GM11168 (cell line): ENCODE results near the gene SOX6.
"Not testable (repeated sequence)": the region's sequence is repeated elsewhere in the genome, so short reads cannot be mapped to it uniquely, and the experiment has no call there.

Experiments used
- in situ Hi-C: fragments of 300-500 bp; cut with MboI; formaldehyde crosslinking; loops from one replicate; pipeline ENCODE4 v1.12.0; 2022; ENCODE audit warnings: low sequenced_read_pairs; ENCODE audit not compliant: unreplicated experiment

Gene SOX6

GRCh38 chr11:16356057-16356760 lies at the start of gene SOX6:
TSS of gene SOX6 (minus strand) at chr11:16356546. CDS start at chr11:16341248, 15,298 bp downstream.
- in situ Hi-C loops, result no loop called here

DNA sequence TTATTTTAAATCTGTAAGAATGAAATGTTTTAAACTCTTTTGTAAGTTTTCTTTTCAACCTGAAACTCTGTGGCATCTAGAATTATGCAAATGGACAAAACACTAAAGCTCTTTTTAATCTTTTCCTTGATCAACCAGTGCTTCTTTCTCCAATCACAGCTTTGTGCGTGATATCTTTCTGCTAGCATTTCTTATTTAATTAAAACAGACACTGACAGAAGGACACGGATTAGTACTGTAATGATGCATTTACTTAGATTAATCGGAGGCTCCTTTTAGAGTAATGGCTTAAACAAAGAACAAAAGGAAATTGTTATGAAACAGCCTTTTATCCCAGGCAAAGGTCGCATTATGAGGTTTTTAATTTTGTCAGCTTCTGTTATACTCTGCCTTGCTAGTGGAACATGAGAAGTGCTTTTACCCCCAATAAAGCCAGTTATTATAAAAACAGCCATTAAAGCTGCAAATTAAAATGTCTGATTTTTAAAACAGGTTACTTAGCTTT lies 48.5 kb upstream of the SOX6 start:
- in situ Hi-C loops, result no loop called here

DNA sequence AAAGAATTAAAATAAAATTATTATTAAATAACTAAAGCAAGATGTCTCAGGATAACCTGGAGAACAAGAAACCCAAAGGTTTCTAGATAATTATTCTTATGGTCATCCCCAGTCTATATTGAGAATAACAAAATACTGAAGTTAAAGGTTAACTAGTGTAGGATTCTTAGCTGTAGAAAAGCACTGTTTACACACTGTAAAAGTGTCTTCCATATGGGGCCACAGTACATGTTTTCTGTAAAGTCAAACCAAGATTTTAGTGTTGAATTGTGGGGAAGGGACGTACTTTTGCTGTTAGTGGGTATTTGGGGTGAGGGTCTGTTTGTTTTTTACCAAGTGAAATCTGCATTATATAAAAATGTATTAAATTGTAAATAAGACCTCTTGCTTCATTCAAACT lies 47.5 kb upstream of the SOX6 start:
- in situ Hi-C loops, result no loop called here

DNA sequence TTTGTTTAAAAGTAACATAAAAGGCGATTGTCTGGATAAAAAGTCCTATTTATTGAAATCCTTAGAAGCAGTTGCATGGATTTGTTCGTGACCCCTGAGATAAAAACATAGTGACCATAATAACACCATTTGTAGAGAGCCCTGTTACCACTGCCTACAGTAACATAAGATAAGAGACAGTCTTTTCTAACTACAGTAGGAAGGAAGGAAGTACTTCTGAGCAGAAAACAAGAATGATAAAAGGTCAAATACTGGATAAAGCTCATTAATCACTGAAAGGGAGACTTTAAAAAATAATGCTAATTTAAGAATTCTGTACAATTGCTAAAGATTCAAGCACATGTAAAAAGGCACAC lies 47.1 kb upstream of the SOX6 start:
- in situ Hi-C loops, result no loop called here

GRCh38 chr11:16402654-16403447 lies 46.5 kb upstream of the SOX6 start:
- in situ Hi-C loops, result no loop called here

DNA sequence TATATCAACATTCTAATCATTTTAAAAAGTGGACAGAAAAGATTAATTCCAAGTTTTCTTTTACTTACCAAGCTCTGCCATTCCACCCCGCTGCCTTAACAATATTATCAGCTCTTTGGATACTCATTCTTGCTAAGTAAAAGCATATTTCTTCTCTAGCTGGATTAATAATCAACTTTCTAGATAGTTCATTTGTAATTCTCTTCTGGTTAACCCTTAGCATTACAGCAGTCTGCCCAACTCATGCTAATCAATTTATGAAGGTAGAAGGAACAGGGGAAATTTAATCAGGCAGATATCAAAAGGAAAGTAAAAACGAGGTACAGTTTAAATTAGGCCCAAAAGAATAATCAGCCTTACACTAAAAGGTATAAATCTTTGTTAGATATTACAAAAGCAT lies 41.0 kb upstream of the SOX6 start:
- in situ Hi-C loops, result no loop called here

GRCh38 chr11:16395601-16396000 lies 39.3 kb upstream of the SOX6 start:
- in situ Hi-C loops, result no loop called here

DNA sequence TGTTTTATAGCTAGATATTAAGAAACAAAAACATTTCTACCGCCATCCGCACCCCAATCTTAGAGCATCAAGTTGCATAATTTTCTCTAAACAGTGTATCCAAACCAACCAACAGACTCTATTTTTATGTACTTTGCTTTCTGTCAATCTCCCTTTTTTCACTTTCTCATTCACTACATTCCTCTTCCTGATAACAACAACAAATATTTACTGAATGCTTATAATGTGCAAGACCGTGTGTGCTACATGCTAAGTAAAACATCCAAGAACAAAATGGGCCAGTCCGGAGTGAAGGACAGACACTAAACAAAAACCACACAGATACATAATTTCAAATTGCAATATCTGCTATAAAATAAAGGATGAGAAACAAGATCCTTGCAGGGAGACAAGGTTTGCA lies 38.6 kb upstream of the SOX6 start:
- in situ Hi-C loops, result no loop called here

DNA sequence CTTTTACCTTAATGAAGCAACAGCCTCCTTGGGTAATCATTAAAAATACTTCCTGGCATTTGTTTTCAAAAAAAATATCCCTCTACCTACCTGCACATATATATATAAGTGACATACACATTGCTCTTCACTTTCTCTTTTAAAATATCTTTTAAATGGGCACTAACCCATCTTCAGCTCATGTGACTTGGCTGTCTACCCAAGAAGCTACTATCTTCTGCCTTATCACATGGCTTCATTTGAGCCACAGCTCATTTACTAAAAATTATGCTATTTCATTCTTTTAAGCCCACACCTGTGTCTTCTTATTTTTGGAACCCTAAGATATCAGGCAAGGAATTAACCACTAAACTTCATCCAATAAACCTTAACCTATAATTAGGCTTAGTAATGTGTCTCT lies 37.0 kb upstream of the SOX6 start:
- in situ Hi-C loops, result no loop called here

DNA sequence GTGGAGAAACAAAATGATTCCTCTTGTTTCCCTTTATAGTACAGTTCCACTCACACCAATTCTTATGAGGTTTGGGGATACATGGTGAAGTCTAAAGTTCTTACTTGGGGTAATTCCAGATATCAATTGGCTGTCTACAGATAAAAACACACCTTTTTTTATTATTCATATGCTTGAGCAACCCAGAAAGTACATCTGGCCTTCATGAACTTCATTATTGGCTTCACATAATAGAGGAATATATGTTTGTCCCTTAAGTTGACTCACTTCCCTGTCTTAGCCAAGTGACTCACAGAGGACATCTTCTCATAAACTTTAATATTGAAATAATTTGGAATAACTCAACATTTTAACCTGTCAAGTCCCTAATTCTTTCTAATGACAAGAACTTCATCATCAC lies 36.3 kb upstream of the SOX6 start:
- in situ Hi-C loops, result no loop called here

GRCh38 chr11:16390826-16391225 lies 34.5 kb upstream of the SOX6 start:
- in situ Hi-C loops, result not testable (repeated sequence)

GRCh38 chr11:16385099-16385498 lies 28.8 kb upstream of the SOX6 start:
- in situ Hi-C loops, result no loop called here

GRCh38 chr11:16382638-16383380 lies 26.5 kb upstream of the SOX6 start:
- in situ Hi-C loops, result no loop called here

DNA sequence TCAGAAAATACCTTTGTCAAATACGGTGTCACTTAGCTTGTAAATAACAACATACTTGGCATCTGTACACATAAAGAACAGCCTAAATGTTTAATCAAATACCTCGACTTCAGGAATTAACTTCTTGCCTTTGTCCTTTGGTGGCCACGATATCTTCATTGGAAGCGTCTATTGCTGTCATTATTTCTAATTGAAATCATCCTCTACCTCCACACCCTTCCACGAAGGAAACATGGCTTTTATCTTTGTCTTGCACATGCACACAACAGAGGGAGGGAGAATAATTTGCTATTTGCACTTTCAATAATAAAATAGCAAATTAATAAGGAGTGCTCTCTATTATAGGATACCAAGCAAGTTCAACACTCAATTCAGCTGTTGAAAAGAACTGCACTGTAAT lies 25.8 kb upstream of the SOX6 start:
- in situ Hi-C loops, result no loop called here

DNA sequence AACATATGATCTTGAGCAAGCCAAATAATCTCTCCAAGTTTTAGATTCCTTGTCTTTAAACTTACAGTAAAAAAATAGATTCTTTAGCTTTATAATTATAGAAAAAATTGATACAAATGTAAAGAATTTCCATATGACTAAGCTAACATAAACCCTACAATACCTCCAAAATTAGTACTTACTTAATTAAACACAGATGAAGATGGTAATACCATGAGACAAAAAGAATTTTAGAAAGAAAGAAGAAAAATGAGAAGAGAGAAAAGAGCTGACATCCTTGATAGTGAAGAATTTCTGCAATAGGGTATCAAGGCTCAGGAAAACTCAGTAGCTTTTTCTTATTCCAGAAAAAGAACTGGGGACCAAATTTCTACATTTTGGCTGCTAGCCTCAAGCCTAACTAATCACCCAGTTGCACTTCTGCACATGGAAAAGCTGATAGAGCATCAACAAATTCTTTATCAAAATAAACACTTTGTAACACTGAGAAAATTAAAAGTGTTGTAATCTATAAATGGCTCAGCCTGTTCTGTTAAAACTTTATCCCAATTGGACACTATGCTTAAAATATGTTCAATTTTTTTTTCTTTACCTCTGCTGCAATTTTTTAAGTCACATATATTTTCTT lies 24.7 kb upstream of the SOX6 start:
- in situ Hi-C loops, result no loop called here

- in situ Hi-C loops, result no loop called here
These were observed 22.6 kb upstream of the SOX6 start for GRCh38 chr11:16378906-16379305.

- in situ Hi-C loops, result no loop called here
These were observed 21.4 kb upstream of the SOX6 start for GRCh38 chr11:16377746-16378145.

GRCh38 chr11:16375664-16376063 lies 19.3 kb upstream of the SOX6 start:
- in situ Hi-C loops, result not testable (repeated sequence)

DNA sequence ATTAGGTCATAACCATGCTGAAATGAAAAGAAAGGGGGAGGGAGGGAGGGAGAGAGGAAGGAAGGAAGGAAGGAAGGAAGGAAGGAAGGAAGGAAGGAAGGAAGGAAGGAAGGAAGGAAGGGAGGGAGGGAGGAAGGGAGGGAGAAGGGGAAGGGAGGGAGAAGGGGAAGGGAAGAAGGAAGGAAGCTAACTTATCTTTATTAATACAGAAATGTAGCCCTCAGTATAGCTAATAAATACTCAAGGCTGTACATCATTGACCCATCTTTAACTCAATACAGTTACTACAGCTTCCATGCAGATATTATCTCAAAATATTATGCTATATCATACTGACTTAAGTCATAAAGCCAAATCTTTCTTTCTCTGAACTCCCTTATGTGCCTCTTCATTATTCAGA lies 17.4 kb upstream of the SOX6 start:
- in situ Hi-C loops, result no loop called here

DNA sequence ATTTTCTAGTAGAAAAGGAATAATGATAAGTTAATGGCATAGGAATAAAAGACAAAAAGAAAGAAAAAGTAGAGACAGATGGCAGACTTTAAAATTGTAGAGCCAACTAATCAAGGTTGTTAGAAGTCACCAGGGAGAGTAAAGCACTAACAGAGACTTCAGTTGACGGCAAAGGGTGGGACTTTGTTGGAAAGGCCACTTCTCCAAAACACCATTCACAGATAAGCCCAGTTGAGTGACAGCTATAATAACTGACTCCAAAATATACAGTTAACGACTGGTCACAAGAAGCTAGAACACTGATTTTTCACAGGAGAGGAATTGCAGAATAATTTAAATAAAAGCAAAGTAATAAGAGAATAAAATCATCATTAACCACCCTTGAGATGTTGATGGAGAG lies 16.0 kb upstream of the SOX6 start:
- in situ Hi-C loops, result no loop called here

DNA sequence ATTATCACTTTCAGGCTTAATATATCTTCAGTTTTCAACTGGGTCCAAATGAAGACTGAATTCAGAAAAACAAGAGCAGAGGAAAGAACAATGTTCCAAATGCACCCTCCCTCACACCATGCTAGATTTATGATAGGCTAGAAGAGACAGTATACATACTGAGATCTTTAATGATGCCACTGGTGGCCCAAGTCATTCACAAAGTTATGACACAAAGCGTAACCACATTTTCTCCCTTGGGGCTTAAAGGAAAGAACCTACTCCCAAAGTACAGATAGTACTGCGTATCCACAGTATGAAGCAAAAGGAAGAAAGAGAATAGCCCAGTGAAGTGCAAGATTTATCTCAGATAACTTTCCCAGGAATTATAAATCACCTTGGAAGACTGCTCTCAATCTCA lies 10.9 kb upstream of the SOX6 start:
- in situ Hi-C loops, result no loop called here
